ENCODE data around the gene MRPL14.
"Not testable (repeated sequence)": the region's sequence is repeated elsewhere in the genome, so short reads cannot be mapped to it uniquely, and the experiment has no call there.

MRPL14 gene

DNA sequence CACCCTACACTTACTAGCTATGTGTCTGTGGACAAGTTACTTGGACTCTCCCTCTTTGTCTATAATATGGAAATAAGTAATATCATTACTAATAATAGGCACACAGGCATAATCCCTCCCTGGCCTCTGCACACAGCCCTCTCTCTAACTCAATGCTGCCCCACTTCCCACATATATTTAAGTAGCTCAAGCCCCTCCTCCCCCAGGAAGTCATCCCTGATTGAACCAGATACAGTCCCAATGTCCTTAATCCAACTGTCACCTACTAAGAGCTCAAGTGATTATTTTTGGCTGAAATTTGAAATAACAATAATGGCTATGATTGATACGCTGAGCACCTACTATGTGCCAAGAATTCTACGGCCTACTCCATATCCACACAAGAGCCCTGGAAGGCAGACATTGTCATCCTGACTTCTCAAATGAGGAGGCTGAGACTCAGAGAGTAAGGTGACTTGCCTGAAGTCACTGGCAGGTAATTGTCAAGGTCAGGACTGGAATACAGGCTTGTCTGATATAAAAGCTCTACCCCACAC, 29.4 kb downstream of the MRPL14 start:
- no peak overlapping the region for H3K4me3 ChIP-seq (ENCODE audit: low read depth, low read length)
- TF ChIP-seq, protein P1, sequence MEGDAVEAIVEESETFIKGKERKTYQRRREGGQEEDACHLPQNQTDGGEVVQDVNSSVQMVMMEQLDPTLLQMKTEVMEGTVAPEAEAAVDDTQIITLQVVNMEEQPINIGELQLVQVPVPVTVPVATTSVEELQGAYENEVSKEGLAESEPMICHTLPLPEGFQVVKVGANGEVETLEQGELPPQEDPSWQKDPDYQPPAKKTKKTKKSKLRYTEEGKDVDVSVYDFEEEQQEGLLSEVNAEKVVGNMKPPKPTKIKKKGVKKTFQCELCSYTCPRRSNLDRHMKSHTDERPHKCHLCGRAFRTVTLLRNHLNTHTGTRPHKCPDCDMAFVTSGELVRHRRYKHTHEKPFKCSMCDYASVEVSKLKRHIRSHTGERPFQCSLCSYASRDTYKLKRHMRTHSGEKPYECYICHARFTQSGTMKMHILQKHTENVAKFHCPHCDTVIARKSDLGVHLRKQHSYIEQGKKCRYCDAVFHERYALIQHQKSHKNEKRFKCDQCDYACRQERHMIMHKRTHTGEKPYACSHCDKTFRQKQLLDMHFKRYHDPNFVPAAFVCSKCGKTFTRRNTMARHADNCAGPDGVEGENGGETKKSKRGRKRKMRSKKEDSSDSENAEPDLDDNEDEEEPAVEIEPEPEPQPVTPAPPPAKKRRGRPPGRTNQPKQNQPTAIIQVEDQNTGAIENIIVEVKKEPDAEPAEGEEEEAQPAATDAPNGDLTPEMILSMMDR (IDR thresholded peaks at IDR 0.05; ENCODE audit: low read depth, low read length) = no peak

DNA sequence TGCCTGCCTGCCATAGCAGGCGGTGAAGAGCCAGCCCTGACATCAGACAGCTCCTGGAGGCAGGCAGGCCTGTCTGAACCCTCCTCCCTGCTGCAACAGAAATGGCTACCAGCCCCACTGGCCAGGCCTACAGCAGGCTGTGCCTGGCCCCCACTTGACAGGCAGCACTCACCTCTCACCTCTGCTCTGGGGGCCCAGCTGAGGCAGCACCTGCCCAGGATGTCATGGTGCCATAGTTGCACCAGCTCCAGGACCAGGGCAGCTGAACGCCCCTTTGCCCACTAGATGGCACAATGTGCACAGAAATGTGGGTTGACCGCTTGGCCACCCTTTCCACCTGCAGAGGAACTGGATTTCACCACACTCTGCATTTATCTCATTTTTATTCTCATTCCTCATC, 30.6 kb downstream of the MRPL14 start:
- TF ChIP-seq, protein P1 (IDR thresholded peaks at IDR 0.05; ENCODE audit: low read depth, low read length) = peak; percentile 75

DNA sequence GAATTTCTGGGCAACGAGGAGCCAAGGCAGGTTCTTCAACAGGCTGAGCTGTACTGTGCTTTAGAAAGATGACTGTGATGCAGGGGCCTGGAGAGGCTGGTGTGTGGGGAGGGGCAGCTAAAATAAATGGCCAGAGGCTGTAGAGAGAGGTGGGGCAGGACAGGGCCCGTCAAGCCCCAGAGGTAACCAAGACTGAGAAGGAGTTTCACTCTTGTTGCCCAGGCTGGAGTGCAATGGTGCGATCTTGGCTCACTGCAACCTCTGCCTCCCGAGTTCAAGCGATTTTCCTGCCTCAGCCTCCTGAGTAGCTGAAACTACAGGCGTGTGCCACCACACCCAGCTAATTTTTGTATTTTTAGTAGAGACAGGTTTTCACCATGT, 32.0 kb downstream of the MRPL14 start:
- not testable (repeated sequence) for H3K4me3 ChIP-seq (ENCODE audit: low read depth, low read length)

More for the DNA sequence above, 30.6 kb downstream of the MRPL14 start:
- no peak overlapping the region for H3K4me3 ChIP-seq (ENCODE audit: low read depth, low read length)

DNA sequence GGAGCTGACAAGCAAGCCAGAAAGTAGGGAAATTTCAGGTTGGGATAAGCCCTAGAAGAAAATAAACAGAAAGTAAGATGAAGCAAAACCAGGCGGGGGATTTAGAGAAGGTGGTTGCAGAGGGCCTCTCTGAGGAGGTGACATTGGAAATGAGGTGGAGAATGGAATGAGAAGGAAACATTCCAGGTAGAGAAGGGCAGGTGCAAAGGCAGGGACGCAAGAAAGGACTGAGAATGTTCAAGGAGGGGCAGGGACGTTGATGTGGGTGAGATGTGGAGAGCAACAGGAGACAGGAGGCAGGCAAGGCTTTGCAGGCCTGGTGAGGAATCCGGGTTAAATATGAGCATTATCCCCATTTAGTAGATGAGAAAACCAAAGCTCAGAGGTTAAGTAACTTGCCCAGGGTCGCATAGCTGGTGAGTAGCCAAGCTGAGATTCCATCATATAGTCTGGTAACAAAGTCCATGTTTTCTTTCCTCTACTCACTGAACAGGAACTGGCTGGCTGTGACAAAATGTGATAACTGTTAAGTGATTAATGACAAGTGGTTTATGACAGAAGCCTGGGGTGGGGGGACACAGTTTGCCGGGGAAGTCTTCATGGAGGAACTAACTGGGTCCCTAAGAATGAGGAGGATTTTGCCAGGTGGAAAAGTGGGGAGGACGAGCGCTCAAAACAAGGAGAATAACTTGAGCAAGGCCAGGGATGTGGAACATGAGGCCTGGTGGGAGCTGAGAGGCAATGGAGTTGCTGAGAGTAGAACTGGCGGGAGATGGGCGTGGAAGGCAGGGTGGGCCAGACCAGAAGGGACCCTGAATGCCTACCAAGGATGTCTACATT, 32.6 kb downstream of the MRPL14 start:
- TF ChIP-seq, protein P1 (IDR thresholded peaks at IDR 0.05; ENCODE audit: low read depth, low read length) = no peak
- H3K4me3 ChIP-seq (ENCODE audit: low read depth, low read length) = no peak overlapping the region

DNA sequence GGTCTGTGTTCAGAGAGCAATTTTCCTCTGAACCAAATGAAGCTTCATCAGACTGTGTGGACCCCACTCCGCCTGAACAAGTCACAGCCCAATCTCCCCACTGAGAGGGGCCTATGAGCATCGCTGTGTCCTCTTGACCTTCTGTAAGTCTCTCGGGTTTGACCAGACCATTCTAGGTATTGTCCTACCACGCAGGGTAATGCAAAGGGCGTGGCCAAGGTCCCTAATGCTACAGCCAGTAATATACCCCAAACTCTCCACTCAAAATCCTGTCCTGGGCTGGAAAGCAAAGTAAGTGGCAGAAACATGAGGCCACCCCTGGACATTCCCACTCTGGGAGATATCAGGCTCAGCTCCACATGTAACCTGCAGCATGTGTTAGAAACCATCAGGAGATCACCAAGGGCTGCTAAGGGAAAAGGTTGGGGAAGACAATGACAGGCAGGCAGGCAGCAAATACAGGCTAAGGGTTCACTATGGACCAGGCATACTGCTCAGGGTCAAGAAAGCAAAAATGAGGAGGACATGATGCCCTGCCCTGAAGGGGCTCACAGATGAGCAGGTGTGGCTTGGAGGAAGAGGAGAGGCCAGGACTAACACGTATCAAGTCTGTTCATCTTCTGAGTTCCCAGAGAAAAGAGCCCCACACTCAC, 33.4 kb downstream of the MRPL14 start:
- H3K4me3 ChIP-seq (ENCODE audit: low read depth, low read length) = no peak overlapping the region
- TF ChIP-seq, protein P1 (IDR thresholded peaks at IDR 0.05; ENCODE audit: low read depth, low read length) = no peak

DNA sequence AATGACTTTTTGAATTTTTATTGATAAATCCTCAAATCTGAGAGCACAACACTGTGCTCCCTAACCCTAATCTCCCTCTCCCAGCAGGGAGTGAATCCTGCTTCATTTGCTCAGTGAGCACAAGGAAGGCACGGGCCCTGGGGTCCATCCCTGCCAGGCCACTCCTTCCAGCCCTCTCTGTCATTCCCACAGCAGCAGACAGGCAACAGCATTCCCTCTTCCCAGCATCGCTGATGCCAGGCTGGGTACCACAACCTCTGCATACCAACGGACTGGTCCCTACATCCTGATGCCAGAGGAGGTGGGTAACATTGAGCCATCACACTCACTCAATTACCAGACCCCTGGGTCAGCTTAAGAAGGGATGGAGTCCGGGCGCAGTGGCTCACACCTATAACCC, 34.2 kb downstream of the MRPL14 start:
- H3K4me3 ChIP-seq (ENCODE audit: low read depth, low read length) = no peak overlapping the region
- TF ChIP-seq, protein P1 (IDR thresholded peaks at IDR 0.05; ENCODE audit: low read depth, low read length) = no peak

DNA sequence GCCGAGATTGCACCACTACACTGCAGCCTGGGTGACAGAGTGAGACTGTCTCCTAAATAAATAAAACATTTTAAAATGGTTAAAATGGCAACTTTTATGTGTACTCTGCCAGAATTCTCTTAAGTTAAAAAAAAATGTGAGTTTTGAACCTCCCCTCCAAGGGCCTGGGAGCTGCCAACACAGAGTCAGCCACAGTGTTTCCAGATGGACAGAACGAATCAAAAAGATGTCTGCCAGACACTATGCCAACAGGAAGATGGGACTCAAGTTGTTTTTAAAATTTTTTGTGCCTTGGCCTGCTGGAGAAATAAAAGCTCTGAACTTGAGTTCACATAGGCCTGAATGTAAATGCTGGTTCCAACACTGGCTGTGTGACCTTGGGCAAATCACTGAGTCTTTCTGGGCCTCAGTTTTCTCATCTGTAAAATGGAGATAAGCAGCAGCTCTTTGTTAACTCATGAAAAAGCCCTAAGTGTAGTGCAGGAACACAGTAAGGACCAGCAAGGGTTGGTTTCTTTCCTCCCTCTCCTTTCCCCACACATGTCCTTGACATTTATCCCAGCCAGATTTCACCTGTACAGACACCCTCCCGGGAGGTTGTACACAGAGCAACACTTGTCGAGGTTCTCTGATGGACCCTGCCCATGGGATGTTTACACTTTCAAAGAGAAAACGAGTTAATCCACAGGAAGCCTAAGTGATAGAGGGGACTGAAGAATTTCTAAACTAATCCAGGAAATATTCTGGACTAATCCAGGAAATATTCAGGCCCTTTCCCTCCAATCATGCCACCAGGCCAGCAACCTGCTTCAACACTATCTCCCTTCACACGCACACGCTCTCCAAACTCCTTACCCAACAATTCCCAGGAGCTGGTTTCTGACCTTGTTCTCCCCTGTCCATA, 35.0 kb downstream of the MRPL14 start:
- H3K4me3 ChIP-seq (ENCODE audit: low read depth, low read length) = no peak overlapping the region
- TF ChIP-seq, protein P1 (IDR thresholded peaks at IDR 0.05; ENCODE audit: low read depth, low read length) = no peak

DNA sequence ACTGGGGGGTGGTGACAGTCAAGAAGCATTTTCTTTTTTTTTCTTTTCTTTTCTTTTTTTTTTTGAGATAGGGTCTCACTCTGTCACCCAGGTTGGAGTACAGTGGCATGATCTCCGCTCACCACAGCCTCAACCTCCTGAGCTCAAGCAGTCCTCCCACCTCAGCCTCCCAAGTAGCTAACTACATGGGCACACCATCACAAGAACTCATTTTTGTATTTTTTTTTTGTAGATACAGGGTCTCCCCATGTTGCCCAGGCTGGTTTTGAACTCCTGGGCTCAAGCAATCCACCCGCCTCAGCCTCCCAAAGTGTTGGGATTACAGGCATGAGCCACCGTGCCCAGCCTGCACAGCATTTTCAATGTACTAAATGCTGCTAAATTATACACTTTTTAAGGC, 35.9 kb downstream of the MRPL14 start:
- not testable (repeated sequence) for H3K4me3 ChIP-seq (ENCODE audit: low read depth, low read length)

All from WI38 (cell line).